Prostate gland (tissue), 2 donors: Measurements from ENCODE around the gene YIPF2.

ENCODE experiments used
- POLR2A ChIP-seq: fragments of 450-650 bp; IDR thresholded peaks from one replicate; pipeline ENCODE4 v1.6.1; 2016; ENCODE audit warnings: antibody characterized with exemption, mild to moderate bottlenecking
- POLR2AphosphoS5 ChIP-seq: sonication (generic); formaldehyde crosslinking; IDR thresholded peaks from one replicate; pipeline ENCODE4 v1.6.1; 2017; ENCODE audit warnings: antibody characterized with exemption
- TF ChIP-seq, protein P1 (sequence below), 4 experiments: fragments of 200-600 bp in 2 of 4; fragments of 450-650 bp in 2 of 4; sonication (generic) in 2 of 4; IDR thresholded peaks; 1 replicate in 3 of 4; 2 replicates in 1 of 4; pipeline ENCODE4 v1.5.1; 2016 to 2019; ENCODE audit warnings: antibody characterized with exemption in 4 of 4, mild to moderate bottlenecking in 2 of 4, moderate library complexity in 2 of 4

GRCh38 chr19:10971107-10971726, 42.8 kb upstream of the YIPF2 start:
- TF ChIP-seq, protein P1, sequence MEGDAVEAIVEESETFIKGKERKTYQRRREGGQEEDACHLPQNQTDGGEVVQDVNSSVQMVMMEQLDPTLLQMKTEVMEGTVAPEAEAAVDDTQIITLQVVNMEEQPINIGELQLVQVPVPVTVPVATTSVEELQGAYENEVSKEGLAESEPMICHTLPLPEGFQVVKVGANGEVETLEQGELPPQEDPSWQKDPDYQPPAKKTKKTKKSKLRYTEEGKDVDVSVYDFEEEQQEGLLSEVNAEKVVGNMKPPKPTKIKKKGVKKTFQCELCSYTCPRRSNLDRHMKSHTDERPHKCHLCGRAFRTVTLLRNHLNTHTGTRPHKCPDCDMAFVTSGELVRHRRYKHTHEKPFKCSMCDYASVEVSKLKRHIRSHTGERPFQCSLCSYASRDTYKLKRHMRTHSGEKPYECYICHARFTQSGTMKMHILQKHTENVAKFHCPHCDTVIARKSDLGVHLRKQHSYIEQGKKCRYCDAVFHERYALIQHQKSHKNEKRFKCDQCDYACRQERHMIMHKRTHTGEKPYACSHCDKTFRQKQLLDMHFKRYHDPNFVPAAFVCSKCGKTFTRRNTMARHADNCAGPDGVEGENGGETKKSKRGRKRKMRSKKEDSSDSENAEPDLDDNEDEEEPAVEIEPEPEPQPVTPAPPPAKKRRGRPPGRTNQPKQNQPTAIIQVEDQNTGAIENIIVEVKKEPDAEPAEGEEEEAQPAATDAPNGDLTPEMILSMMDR (IDR thresholded peaks at IDR 0.05): no peak
- no peak for TF ChIP-seq POLR2A
- no peak for TF ChIP-seq POLR2AphosphoS5
